Measurements from ENCODE around the gene TCHH. TPM values are rescaled to one million over a fixed set of nuclear protein-coding genes. Genes with fewer than 3 reads are reported as not detected.
"Not testable (repeated sequence)": the region's sequence is repeated elsewhere in the genome, so short reads cannot be mapped to it uniquely, and the experiment has no call there.

Gene TCHH, protein sequence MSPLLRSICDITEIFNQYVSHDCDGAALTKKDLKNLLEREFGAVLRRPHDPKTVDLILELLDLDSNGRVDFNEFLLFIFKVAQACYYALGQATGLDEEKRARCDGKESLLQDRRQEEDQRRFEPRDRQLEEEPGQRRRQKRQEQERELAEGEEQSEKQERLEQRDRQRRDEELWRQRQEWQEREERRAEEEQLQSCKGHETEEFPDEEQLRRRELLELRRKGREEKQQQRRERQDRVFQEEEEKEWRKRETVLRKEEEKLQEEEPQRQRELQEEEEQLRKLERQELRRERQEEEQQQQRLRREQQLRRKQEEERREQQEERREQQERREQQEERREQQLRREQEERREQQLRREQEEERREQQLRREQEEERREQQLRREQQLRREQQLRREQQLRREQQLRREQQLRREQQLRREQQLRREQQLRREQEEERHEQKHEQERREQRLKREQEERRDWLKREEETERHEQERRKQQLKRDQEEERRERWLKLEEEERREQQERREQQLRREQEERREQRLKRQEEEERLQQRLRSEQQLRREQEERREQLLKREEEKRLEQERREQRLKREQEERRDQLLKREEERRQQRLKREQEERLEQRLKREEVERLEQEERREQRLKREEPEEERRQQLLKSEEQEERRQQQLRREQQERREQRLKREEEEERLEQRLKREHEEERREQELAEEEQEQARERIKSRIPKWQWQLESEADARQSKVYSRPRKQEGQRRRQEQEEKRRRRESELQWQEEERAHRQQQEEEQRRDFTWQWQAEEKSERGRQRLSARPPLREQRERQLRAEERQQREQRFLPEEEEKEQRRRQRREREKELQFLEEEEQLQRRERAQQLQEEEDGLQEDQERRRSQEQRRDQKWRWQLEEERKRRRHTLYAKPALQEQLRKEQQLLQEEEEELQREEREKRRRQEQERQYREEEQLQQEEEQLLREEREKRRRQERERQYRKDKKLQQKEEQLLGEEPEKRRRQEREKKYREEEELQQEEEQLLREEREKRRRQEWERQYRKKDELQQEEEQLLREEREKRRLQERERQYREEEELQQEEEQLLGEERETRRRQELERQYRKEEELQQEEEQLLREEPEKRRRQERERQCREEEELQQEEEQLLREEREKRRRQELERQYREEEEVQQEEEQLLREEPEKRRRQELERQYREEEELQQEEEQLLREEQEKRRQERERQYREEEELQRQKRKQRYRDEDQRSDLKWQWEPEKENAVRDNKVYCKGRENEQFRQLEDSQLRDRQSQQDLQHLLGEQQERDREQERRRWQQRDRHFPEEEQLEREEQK (N-terminal part only)
- under 1 TPM in 2 of 3 donors, not detected in 1; 0.03 to 0.05 TPM for total RNA-seq

- ATAC-seq (no peak), DNase-seq (no peak)
- Mint-ChIP-seq H3K4me3 (no peak within 1 kb of the TSS), H3K27me3 (ENCODE audit: low read depth) (peaks cover 27% of the 10 kb centered on the region), H3K36me3 (ENCODE audit: insufficient read depth) (no peaks in the 10 kb centered on the region), H3K4me1 (ENCODE audit: low read depth) (no peaks in the 10 kb centered on the region), H3K9me3 (no peaks in the 10 kb centered on the region)
Measured at GRCh38 chr1:152115344-152115743, at the start of gene TCHH. Gene TCHH, minus strand, starts transcription at chr1:152115444. Its CDS starts 1,364 bp downstream, at chr1:152114080.

DNA sequence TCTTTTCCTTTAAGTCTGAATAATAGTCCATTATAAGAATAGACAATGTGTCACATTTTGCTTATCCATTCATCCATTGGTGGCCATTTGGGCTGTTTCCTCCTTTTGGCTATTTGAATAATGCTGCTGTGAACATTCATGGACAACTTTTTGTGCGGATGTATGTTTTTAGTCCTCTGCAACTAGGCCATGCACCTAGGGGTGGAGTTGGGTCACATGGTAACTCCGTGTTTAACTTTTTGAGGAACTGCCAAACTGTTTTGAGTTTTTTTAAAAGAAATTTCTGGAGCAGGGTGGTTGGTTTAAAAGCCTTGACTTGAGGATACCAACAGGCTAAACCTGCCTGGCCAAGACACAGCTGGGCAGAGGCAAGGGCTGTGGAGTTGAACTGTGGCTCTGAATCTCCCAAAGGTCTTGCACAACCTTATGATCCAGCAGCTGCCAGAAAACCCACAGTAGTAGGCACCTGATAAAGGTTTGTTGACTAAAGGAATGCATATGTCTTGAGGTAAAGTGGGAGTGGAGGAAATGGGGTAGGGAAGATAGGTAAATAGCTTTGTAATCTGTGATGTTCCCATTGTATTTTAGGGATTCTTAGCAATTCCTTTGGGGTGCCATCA is 49.4 kb upstream of the TCHH start:
- Mint-ChIP-seq H3K4me3 (no peak overlapping the region), H3K27me3 (ENCODE audit: low read depth) (peaks cover 5% of the 10 kb centered on the region), H3K36me3 (ENCODE audit: insufficient read depth) (no peaks in the 10 kb centered on the region), H3K4me1 (ENCODE audit: low read depth) (peaks cover 8% of the 10 kb centered on the region), H3K9me3 (no peaks in the 10 kb centered on the region)
- ATAC-seq, result no peak
- no peak for DNase-seq

GRCh38 chr1:152162792-152163463 is 47.7 kb upstream of the TCHH start:
- no peaks in the 10 kb centered on the region for H3K36me3 Mint-ChIP-seq (ENCODE audit: insufficient read depth)
- no peak for ATAC-seq
- H3K27me3 Mint-ChIP-seq (ENCODE audit: low read depth), result peaks cover 5% of the 10 kb centered on the region
- no peak overlapping the region for H3K4me3 Mint-ChIP-seq
- peaks cover 8% of the 10 kb centered on the region for H3K4me1 Mint-ChIP-seq (ENCODE audit: low read depth)
- no peaks in the 10 kb centered on the region for H3K9me3 Mint-ChIP-seq
- DNase-seq, result no peak

- Mint-ChIP-seq H3K4me1 (ENCODE audit: low read depth) (peaks cover 3% of the 10 kb centered on the region), H3K27me3 (ENCODE audit: low read depth) (peaks cover 4% of the 10 kb centered on the region), H3K36me3 (ENCODE audit: insufficient read depth) (no peaks in the 10 kb centered on the region), H3K9me3 (no peaks in the 10 kb centered on the region), H3K4me3 (no peak overlapping the region)
- ATAC-seq, result no peak
- DNase-seq, result no peak
Measured at GRCh38 chr1:152160576-152160975, 45.3 kb upstream of the TCHH start.

DNA sequence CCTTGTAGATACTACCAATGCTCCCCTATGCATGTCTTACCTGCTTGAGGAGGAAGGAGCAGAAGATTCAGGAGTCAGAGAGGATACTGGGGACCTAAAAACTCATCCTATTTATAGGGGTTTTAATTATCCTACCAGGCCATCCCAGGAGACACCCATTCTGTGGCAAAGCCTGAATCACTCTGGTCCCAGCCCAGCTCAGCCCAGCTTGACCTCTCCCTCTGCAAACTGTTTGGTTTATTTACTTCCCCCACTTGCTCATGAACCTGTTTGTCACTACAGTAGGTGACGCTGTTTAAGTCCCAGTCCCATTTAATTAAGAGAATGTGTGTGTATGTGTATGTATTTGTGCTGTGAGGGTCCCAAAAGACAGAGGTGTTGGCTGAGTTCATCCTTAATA is 43.9 kb upstream of the TCHH start, which contains the start of gene RPTN:
RPTN (minus strand) TSS at position 85 of the 400 bp plus-strand sequence. CDS start 1,339 bp downstream, outside the sequence.
- Mint-ChIP-seq H3K9me3 (no peaks in the 10 kb centered on the region), H3K4me3 (no peak within 1 kb of the TSS), H3K4me1 (ENCODE audit: low read depth) (peaks cover 6% of the 10 kb centered on the region), H3K36me3 (ENCODE audit: insufficient read depth) (no peaks in the 10 kb centered on the region), H3K27me3 (ENCODE audit: low read depth) (peaks cover 2% of the 10 kb centered on the region)
- no peak for ATAC-seq
- no peak for DNase-seq

- Mint-ChIP-seq H3K27me3 (ENCODE audit: low read depth) (peaks cover 5% of the 10 kb centered on the region), H3K9me3 (peaks cover 2% of the 10 kb centered on the region), H3K4me1 (ENCODE audit: low read depth) (peaks cover 9% of the 10 kb centered on the region), H3K36me3 (ENCODE audit: insufficient read depth) (no peaks in the 10 kb centered on the region), H3K4me3 (no peak overlapping the region)
- ATAC-seq, result no peak
- no peak for DNase-seq
Measured at GRCh38 chr1:152153996-152154395, 38.8 kb upstream of the TCHH start.

DNA sequence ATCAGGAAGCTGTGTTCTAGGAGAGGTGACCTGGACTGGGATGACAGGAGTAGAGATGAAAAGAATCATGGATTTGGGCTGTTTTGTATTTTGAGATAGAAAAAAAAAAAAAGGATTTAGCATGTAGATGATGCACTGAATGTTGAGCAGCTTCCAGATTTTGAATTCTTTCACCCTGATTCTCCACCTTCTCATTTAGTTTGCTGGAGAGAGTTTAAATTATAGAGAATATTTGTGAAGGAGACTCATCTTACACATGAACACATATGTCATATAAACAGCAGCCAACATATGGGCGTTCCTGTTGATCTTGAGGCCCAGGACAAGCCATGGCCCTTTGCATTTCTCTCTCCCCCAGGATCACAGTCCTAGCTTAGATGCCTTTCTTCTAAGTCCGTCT is 36.4 kb upstream of the TCHH start:
- Mint-ChIP-seq H3K36me3 (ENCODE audit: insufficient read depth) (no peaks in the 10 kb centered on the region), H3K27me3 (ENCODE audit: low read depth) (peaks cover 8% of the 10 kb centered on the region), H3K4me1 (ENCODE audit: low read depth) (peaks cover 9% of the 10 kb centered on the region), H3K4me3 (no peak overlapping the region), H3K9me3 (peaks cover 15% of the 10 kb centered on the region)
- ATAC-seq (no peak), DNase-seq (no peak)

DNA sequence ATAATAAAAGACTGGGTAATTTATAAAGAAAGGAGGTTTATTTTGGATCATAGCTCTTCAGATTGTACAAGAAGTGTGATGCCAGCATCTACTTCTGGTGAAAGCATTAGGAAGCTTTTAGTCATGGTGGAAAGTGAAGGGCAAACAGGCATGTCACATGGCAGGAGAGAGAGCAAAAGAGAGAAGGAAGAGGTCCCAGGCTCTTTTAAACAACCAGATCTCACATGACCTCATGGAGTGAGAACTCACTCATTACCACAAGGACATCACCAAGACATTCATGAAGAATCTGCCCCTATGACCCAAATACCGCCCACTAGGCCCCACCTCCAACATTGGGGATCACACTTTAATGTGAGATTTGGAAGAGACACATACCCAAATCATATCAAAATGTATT is 33.7 kb upstream of the TCHH start:
- Mint-ChIP-seq H3K27me3 (ENCODE audit: low read depth) (peaks cover 21% of the 10 kb centered on the region), H3K36me3 (ENCODE audit: insufficient read depth) (no peaks in the 10 kb centered on the region), H3K4me3 (no peak overlapping the region), H3K9me3 (peaks cover 25% of the 10 kb centered on the region), H3K4me1 (ENCODE audit: low read depth) (peaks cover 2% of the 10 kb centered on the region)
- DNase-seq (no peak), ATAC-seq (no peak)

DNA sequence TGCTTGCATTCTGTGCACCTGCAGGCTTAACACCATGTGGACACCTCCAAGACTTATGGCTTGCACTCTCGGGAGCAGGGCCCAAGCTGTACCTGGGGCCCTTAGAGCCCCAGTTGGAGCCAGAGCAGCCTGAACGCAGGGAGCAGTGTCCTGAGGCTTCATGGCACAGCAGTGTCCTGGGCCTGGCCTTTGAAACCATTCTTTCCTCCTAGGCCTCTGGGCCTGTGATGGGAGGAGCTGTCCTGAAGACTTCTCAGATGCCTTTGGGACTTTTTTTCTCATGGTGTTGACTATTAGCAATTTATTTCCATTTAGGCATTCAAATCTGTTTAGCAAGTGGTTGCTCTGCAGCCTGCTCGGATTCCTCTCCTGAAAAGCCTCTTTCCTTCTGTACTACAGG is 32.8 kb upstream of the TCHH start:
- Mint-ChIP-seq H3K4me3 (no peak overlapping the region), H3K36me3 (ENCODE audit: insufficient read depth) (no peaks in the 10 kb centered on the region), H3K9me3 (peaks cover 25% of the 10 kb centered on the region), H3K4me1 (ENCODE audit: low read depth) (no peaks in the 10 kb centered on the region), H3K27me3 (ENCODE audit: low read depth) (peaks cover 27% of the 10 kb centered on the region)
- ATAC-seq, result no peak
- DNase-seq, result no peak

- Mint-ChIP-seq H3K4me3 (no peak overlapping the region), H3K9me3 (peaks cover 25% of the 10 kb centered on the region), H3K36me3 (ENCODE audit: insufficient read depth) (no peaks in the 10 kb centered on the region), H3K4me1 (ENCODE audit: low read depth) (no peaks in the 10 kb centered on the region), H3K27me3 (ENCODE audit: low read depth) (peaks cover 35% of the 10 kb centered on the region)
- DNase-seq, result no peak
- ATAC-seq, result no peak
Measured at GRCh38 chr1:152145769-152146168, 30.5 kb upstream of the TCHH start.

DNA sequence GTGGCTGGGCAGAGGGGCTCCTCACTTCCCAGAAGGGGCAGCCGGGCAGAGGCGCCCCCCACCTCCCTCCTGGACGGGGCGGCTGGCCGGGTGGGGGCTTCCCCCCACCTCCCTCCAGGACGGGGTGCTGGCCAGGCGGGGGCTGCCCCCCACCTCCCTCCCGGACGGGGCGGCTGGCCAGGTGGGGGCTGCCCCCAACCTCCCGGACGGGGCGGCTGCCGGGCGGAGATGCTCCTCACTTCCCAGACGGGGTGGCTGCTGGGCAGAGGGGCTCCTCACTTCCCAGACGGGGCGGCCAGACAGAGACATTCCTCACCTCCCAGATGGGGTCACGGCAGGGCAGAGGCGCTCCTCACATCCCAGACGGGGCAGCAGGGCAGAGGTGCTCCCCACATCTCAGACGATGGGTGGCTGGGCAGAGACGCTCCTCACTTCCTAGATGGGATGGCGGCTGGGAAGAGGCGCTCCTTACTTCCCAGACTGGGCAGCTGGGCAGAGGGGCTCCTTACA is 29.5 kb upstream of the TCHH start:
- DNase-seq; H3K4me3 Mint-ChIP-seq; H3K36me3 Mint-ChIP-seq (ENCODE audit: insufficient read depth); ATAC-seq; H3K4me1 Mint-ChIP-seq (ENCODE audit: low read depth): not testable (repeated sequence)
- H3K27me3 Mint-ChIP-seq (ENCODE audit: low read depth), result peaks cover 42% of the 10 kb centered on the region
- peaks cover 25% of the 10 kb centered on the region for H3K9me3 Mint-ChIP-seq

DNA sequence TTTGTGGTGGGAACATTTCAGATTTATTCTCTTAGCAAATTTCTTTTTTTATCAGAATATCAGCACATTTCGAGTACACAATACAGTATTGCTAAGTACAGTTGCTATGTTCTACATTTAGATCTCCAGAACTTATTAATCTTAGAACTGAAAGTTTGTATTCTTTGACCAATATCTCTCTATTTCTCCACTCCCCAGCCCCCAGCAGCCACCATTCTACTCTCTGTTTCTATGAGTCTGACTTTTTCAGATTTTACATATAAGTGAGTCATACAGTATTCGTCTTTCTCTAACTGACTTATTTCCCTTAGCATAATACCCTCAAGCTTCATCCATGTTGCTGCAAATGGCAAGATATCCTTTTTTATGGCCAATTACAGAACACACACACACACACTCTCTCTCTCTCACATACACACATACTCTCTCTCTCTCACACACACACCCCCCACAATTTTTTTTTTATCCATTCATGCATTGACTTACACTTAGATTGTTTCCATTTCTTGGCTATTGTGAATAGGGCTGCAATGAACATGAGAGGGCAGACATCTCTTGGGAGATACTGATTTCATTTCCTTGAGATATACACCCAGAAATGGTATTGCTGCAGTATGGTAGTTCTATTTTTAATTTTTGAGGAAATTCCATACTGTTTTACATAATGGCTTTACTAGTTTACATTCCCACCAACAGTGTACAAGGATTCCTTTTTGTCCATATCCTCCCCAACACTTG is 28.1 kb upstream of the TCHH start:
- DNase-seq, result no peak
- Mint-ChIP-seq H3K36me3 (ENCODE audit: insufficient read depth) (no peaks in the 10 kb centered on the region), H3K4me3 (no peak overlapping the region), H3K9me3 (peaks cover 16% of the 10 kb centered on the region), H3K4me1 (ENCODE audit: low read depth) (no peaks in the 10 kb centered on the region), H3K27me3 (ENCODE audit: low read depth) (peaks cover 48% of the 10 kb centered on the region)
- peak; percentile 91 to 93 for ATAC-seq

Data from activated T-cell treated with anti-CD3 and anti-CD28 coated beads, Interleukin-2, amount 50 U/mL, for 4 hours (primary cell).